Stimulated activated effector memory CD8-positive, alpha-beta T cell treated with anti-CD3 and anti-CD28 coated beads, Interleukin-12 subunit alpha, Interleukin-12 subunit beta, amount 100 ng/mL, for 72 hours (primary cell): ENCODE results near the gene CACNA2D3.
A peak's percentile ranks its signal among the peaks of the same experiment; 100 is the strongest.

ENCODE experiments used
- ATAC-seq: fragments of 150-1000 bp; cut with Tn5 transposase; 2 replicates; pipeline ENCODE4 v1.10.0; 2021
- DNase-seq, 2 donors: peaks; one replicate each; pipeline ENCODE4 v3.0.0; 2021 to 2022; ENCODE audit warnings: low spot score in 2 of 2
- H3K27ac Mint-ChIP-seq: one replicate; pipeline ENCODE4 v1.8.0; 2022; ENCODE audit warnings: mild to moderate bottlenecking, mixed read lengths
- H3K36me3 Mint-ChIP-seq: one replicate; pipeline ENCODE4 v1.8.0; 2022; ENCODE audit warnings: mild to moderate bottlenecking, mixed read lengths
- H3K4me1 Mint-ChIP-seq: one replicate; pipeline ENCODE4 v1.8.0; 2022; ENCODE audit warnings: mixed read lengths
- H3K4me3 Mint-ChIP-seq: one replicate; pipeline ENCODE4 v1.8.0; 2022; ENCODE audit warnings: mild to moderate bottlenecking, mixed read lengths
- H3K9me3 Mint-ChIP-seq: one replicate; pipeline ENCODE4 v1.8.0; 2022; ENCODE audit warnings: mixed read lengths

Gene CACNA2D3

GRCh38 chr3:54550221-54550977 lies 428.0 kb downstream of the CACNA2D3 start:
- no peak for ATAC-seq
- Mint-ChIP-seq H3K4me1 (no peaks in the 10 kb centered on the region), H3K36me3 (no peaks in the 10 kb centered on the region), H3K4me3 (no peak overlapping the region), H3K9me3 (peaks cover 6% of the 10 kb centered on the region), H3K27ac (no peak overlapping the region)
- no peak for DNase-seq

GRCh38 chr3:54556630-54557029 lies 434.3 kb downstream of the CACNA2D3 start:
- Mint-ChIP-seq H3K9me3 (no peaks in the 10 kb centered on the region), H3K4me3 (no peak overlapping the region), H3K27ac (no peak overlapping the region), H3K36me3 (no peaks in the 10 kb centered on the region), H3K4me1 (no peaks in the 10 kb centered on the region)
- ATAC-seq (no peak), DNase-seq (no peak)

GRCh38 chr3:54557538-54558428 lies 435.4 kb downstream of the CACNA2D3 start:
- H3K4me3 Mint-ChIP-seq = no peak overlapping the region
- no peaks in the 10 kb centered on the region for H3K36me3 Mint-ChIP-seq
- no peak overlapping the region for H3K27ac Mint-ChIP-seq
- no peaks in the 10 kb centered on the region for H3K9me3 Mint-ChIP-seq
- H3K4me1 Mint-ChIP-seq = no peaks in the 10 kb centered on the region
- DNase-seq (no peak), ATAC-seq (peak; percentile 24)

- no peaks in the 10 kb centered on the region for H3K4me1 Mint-ChIP-seq
- no peak for ATAC-seq
- no peak for DNase-seq
- no peak overlapping the region for H3K27ac Mint-ChIP-seq
- no peaks in the 10 kb centered on the region for H3K36me3 Mint-ChIP-seq
- H3K9me3 Mint-ChIP-seq = no peaks in the 10 kb centered on the region
- H3K4me3 Mint-ChIP-seq = no peak overlapping the region
Measured at GRCh38 chr3:54563501-54564200, 441.3 kb downstream of the CACNA2D3 start.

GRCh38 chr3:54564374-54564925 lies 442.1 kb downstream of the CACNA2D3 start:
- no peaks in the 10 kb centered on the region for H3K36me3 Mint-ChIP-seq
- no peak overlapping the region for H3K4me3 Mint-ChIP-seq
- no peak for DNase-seq
- H3K27ac Mint-ChIP-seq = no peak overlapping the region
- ATAC-seq = no peak
- H3K4me1 Mint-ChIP-seq = no peaks in the 10 kb centered on the region
- no peaks in the 10 kb centered on the region for H3K9me3 Mint-ChIP-seq

GRCh38 chr3:54565956-54566355 lies 443.6 kb downstream of the CACNA2D3 start:
- no peaks in the 10 kb centered on the region for H3K9me3 Mint-ChIP-seq
- DNase-seq (no peak), ATAC-seq (no peak)
- H3K27ac Mint-ChIP-seq = no peak overlapping the region
- H3K4me3 Mint-ChIP-seq = no peak overlapping the region
- H3K36me3 Mint-ChIP-seq = no peaks in the 10 kb centered on the region
- no peaks in the 10 kb centered on the region for H3K4me1 Mint-ChIP-seq

- ATAC-seq (no peak), DNase-seq (no peak)
- Mint-ChIP-seq H3K36me3 (no peaks in the 10 kb centered on the region), H3K4me1 (no peaks in the 10 kb centered on the region), H3K4me3 (no peak overlapping the region), H3K9me3 (no peaks in the 10 kb centered on the region), H3K27ac (no peak overlapping the region)
Measured at GRCh38 chr3:54567949-54568348, 445.6 kb downstream of the CACNA2D3 start.

- Mint-ChIP-seq H3K27ac (no peak overlapping the region), H3K4me1 (no peaks in the 10 kb centered on the region), H3K9me3 (no peaks in the 10 kb centered on the region), H3K4me3 (no peak overlapping the region), H3K36me3 (no peaks in the 10 kb centered on the region)
- DNase-seq (no peak), ATAC-seq (no peak)
Measured at GRCh38 chr3:54570008-54570407, 447.7 kb downstream of the CACNA2D3 start.

GRCh38 chr3:54572197-54572895 lies 450.0 kb downstream of the CACNA2D3 start:
- Mint-ChIP-seq H3K4me1 (no peaks in the 10 kb centered on the region), H3K27ac (no peak overlapping the region), H3K4me3 (no peak overlapping the region), H3K36me3 (no peaks in the 10 kb centered on the region), H3K9me3 (peaks cover 4% of the 10 kb centered on the region)
- no peak for ATAC-seq
- DNase-seq = no peak

- no peak overlapping the region for H3K27ac Mint-ChIP-seq
- no peaks in the 10 kb centered on the region for H3K36me3 Mint-ChIP-seq
- H3K9me3 Mint-ChIP-seq = peaks cover 5% of the 10 kb centered on the region
- ATAC-seq (no peak), DNase-seq (no peak)
- H3K4me3 Mint-ChIP-seq = no peak overlapping the region
- H3K4me1 Mint-ChIP-seq = no peaks in the 10 kb centered on the region
Measured at GRCh38 chr3:54573858-54574257, 451.5 kb downstream of the CACNA2D3 start.

GRCh38 chr3:54574906-54575617 lies 452.7 kb downstream of the CACNA2D3 start:
- peaks cover 7% of the 10 kb centered on the region for H3K9me3 Mint-ChIP-seq
- H3K4me3 Mint-ChIP-seq = no peak overlapping the region
- H3K36me3 Mint-ChIP-seq = no peaks in the 10 kb centered on the region
- no peak for DNase-seq
- no peaks in the 10 kb centered on the region for H3K4me1 Mint-ChIP-seq
- H3K27ac Mint-ChIP-seq = no peak overlapping the region
- ATAC-seq = no peak

GRCh38 chr3:54575618-54575960 lies 453.2 kb downstream of the CACNA2D3 start:
- ATAC-seq = no peak
- no peak overlapping the region for H3K4me3 Mint-ChIP-seq
- no peak for DNase-seq
- peaks cover 7% of the 10 kb centered on the region for H3K9me3 Mint-ChIP-seq
- H3K27ac Mint-ChIP-seq = no peak overlapping the region
- H3K4me1 Mint-ChIP-seq = no peaks in the 10 kb centered on the region
- H3K36me3 Mint-ChIP-seq = no peaks in the 10 kb centered on the region

- ATAC-seq = no peak
- Mint-ChIP-seq H3K4me1 (no peaks in the 10 kb centered on the region), H3K36me3 (no peaks in the 10 kb centered on the region), H3K4me3 (no peak overlapping the region), H3K27ac (no peak overlapping the region), H3K9me3 (peaks cover 7% of the 10 kb centered on the region)
- DNase-seq = no peak
Measured at GRCh38 chr3:54577313-54577712, 455.0 kb downstream of the CACNA2D3 start.

- H3K36me3 Mint-ChIP-seq = no peaks in the 10 kb centered on the region
- no peak for DNase-seq
- no peak overlapping the region for H3K27ac Mint-ChIP-seq
- peaks cover 7% of the 10 kb centered on the region for H3K9me3 Mint-ChIP-seq
- no peak overlapping the region for H3K4me3 Mint-ChIP-seq
- no peak for ATAC-seq
- H3K4me1 Mint-ChIP-seq = no peaks in the 10 kb centered on the region
Measured at GRCh38 chr3:54578417-54578816, 456.1 kb downstream of the CACNA2D3 start.
